ENCODE data around the gene PPP2R2C.

The PPP2R2C gene

DNA sequence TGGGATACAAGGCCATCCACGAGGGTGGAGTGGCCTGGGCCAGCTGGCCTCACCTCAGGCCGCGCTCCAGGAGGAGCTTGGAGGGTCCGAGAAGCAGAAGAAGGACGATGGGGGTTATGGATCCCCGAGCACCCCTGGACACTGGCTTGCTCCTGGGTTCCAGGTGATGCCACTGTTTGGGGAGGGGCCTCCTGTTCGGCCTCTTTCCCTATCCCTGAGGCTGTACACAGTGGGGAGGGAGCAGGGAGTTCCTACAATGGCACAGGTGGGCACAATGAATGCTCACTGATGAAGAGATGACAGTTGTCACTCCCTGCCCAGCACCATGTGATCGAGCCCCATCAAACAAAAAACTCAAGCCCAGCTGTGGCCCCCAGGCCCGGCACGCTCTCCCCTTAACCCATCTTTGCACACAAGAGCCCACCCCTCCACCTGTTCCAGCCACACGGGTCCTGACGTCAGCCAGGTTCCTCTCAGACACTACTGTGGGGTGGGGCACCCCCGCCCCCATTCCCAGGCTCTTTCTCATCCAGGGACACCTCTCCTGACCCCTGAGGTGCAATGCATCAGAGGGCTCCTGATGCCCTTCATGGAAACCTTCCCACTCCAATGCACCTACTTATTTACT is 132.5 kb downstream of the PPP2R2C start:
- no peak for DNase-seq

DNA sequence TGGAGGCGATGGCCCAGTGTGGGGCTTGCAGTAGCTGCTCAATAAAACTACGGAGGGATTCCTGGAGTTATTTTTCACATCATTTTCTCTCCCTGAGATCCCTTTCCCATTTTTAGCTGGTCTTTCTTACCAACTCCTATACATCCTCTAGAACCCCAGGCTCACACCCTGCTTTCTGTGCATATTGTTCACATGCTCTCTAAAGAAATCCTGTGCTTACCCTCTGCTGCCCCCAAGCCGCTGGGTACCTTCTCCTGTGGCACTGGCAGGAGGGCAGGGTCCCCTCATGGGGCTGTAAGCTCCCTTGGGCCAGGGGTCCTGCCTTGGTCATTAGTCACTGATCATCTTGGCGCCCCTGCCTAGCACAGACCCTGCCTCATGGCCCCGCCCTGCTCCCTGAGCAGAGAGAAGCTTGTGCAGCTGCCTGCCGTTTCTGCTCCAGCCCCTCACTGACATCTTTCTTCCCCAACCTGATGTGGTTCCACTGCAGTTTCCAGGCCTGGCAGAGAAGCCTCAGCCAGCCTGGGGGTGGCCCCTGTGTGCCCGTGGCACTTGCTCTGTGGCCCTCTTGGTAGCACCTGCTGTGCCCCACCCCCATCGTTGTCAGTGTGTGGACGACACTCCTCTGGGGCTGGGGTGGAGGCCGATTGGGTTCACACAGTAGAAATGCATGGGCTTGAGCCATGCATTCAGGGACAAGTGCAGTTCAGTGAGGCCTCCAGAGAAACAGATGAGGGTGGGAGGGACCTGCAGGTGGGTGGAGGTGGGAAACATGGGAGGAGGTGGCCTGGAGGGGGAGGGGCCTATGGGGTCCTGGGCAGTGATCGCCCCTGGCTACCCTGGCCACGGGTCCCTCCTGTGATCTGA is 133.2 kb downstream of the PPP2R2C start:
- no peak for DNase-seq

DNA sequence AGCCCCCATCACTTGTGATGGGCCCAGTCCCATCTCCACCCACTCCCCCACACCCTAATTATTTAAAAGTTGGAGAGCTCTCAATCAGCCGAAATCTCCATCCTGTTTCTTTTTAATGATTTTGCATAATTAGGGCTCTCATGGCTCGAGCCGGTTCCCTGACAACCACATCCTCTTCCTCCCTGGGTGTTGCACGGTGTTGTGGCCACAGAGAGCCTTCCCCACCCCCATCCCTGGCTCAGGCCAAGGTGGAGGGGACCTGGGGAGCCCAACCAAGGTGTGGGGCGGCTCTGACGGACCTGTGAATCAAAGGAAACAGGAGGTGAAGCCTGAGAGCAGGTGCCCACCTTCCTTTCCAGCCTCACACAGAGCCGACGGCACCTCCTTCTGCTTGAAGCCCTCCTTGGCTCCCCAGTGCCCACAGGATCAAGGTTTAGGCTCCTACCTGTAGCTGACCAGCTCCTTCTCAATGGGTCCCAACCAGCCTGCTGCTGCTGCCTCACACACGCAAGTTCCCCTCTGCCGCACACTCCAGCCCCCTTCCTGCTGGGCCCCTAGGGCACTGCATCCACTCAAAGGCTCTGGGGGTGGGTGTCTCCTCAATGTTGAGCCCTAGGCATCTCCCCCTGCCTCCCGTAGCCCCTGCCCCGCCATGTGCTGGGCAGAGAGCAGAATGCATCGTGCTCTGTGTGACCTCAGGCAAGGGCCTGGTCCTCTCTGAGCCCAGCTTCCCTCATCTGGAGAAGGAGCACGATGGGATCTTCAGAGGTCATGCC is 134.1 kb downstream of the PPP2R2C start:
- DNase-seq = no peak

DNA sequence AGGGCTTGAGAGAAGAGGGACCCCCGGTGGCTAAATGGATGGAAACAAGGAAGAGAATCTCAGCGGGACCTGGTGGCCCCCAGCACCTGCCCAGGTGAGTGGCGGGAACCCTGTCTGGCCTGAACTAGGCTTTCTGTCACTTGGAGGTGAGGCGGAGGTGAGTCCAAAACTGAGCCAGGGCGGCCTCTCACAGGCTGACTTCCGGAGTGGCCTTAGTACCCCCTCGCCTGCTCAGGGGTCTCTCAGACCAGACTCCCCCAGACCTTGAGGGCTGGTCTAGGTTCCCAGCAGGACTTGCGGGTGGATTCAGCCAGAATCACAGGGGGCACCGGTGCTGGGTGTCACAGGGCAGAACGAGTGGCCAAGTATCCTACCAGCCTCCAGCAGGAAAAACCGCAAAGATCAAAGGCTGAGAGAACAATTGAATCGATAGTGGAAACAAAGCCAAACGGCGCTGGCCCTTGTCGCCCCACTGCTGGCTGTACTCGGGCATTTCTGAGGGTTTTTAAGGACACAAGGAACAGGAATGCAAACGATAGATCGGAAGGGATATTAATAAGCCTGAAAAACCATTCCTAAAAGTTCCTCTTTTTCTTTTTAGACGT is 135.0 kb downstream of the PPP2R2C start:
- DNase-seq = no peak

DNA sequence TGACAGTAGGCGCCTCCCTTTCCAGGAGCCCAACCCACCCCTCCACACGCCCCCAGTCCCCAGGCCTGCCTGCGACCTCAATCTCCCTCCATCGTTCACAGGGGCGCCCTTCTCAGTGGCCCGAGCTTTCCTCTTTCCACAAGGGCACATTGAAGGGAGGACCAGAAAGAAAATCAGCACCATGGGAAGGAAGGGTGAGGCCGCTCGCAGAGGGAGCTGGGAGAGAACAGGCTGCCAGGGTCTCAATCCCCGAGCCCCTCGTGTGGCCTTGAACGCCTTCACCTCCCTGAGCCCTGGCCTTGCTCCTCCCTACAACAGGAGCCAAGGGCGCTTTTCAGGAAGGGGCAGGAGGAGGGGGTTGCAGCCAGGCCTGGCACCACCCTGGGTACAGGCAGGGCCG is 136.2 kb downstream of the PPP2R2C start:
- no peak for DNase-seq

DNA sequence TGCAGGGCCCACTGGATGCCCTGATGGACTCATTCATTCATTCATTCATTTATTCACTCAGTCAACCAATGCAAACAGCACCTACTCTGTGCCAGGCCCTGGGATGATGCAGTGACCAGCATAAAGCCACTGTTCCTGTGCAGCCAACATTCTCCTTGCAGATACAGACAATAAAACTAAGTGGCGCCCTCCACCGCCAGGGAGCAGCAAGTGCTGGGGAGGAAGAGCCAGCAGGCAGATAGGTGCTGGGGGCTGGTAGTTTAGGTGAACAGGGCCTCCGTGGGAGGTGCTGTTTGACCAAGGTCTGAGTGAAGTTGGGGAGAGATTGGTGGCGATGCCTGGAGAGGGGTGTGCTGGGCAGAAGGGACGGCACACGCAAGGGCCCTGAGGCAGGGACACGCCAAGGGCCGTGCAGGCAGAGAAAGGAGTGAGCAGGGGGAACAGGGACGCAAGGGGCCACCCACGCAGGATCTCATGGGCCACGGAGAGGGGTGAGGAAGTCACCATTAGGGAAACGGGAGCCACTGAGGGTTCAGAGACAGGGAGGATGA is 137.3 kb downstream of the PPP2R2C start:
- DNase-seq = no peak

DNA sequence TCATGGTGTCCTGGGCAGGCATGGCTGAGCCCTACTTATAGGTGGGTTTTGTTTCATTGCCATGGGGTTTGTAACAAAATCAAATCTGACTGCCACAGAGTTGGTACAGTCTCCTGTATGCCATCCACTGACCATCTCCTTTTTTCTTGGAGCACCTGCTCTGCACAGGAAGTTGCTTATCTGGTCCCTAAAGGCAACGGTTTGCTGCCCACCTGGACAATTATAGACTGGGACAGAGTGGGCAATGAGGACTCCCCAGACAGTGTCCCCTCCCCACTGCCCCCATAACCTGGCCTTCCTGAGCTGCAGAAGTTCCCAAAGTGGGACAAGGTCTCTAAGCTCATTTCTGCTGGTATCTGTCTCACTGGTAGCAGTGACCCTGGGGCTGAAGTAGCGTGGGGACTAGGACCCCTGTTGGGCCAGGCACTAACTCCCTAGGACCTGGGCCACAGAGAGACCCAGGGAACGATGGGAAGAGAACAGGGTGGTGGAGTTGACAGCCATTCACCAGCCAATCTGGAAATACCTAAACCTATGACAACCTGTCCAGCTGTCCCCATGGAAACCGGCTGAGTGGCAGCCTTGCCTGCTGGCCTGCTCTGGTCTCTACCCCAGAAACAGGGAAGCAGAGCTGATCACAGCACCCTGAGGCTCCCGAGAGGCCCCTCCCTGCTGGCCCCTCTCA is 138.1 kb downstream of the PPP2R2C start:
- DNase-seq = no peak

DNA sequence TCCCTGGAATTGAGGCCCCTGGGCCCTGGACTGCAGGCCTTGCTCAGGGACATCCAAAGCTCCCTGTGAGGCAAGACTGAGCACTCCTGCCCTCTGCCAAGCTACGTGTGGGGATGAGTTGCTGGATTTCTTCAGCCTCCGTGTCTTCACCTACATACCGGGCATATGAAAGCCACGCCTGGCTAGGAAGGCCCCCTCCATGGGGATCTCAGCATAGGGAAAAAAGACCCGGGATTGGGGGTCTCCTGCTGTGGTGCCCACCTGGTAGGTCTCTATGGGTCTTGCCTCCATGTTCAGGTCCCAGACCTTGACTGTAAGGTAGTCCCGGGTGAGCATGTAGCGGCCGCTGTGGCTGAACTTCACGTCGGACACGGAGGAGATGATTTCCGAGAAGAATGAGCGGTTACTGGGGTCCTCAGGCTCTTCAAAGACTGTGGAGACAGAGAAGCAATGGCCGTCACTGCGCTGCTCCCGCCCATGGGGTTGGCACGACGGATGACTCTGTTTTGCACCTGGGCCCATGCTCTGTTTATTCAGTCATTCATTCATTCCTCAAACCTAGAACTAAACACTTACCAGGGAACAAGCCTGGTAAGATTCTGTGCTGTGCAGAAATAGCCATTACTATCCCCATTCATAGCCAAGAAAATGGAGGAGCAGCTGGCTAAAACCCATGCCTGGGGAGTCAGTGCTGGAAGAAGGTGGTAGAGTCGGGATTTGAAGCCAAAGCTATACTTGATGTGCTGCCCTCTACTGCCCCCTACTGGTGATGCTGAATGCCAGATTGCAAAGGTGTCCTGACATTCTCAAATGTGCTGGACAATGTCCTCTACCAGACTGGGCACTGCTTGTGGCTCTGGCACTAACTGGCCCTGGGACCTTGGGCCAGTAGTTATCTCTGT is 138.9 kb downstream of the PPP2R2C start:
- DNase-seq = no peak

DNA sequence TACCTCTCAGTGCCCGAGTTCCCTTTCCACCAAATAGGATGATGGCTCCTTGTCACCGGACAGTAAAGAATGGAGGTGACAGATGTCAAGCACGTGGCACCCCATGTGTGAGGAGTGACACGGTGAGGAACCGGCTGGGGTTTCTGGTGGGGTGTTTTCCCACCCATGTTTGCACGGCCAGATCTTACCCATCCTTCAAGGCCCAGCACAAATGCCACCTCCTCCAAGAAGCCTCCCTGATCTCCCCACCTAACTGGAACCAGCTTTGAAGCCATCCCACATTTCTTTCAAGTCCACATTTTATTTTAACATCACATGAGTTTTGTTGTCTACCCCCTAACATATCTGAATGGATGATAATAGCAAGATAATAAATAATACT is 139.8 kb downstream of the PPP2R2C start:
- no peak for DNase-seq

DNA sequence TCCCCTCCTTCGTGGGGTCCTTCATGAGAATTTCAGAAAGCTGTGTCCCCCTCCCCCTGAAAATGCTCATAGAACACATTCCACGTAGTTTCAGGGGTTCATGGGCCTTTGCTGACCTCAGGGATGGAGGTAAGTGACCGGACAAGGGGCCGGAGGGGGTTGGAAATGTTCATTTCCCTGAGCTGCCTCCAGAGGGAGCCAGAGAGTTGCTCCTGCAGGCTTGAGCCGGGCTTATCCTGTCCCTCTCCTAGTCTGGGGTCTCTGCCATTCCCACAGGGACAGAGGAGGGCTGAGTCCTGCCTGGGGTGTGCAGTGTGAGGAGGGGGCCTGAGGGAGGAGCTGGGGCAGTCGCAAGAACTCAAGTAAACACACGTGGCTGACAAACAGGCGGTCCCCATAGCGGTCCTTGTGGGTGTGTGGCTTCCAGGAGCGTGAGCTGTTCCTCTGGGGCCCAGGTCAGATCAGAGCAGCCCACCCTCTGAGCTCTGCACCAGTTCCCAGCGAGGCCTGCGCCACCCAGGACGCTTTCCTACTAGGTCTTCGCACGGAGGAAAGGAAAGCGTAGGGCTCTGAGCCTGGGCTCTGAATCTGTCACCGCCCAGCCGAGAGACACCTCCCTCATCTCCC is 140.3 kb downstream of the PPP2R2C start:
- DNase-seq = no peak

DNA sequence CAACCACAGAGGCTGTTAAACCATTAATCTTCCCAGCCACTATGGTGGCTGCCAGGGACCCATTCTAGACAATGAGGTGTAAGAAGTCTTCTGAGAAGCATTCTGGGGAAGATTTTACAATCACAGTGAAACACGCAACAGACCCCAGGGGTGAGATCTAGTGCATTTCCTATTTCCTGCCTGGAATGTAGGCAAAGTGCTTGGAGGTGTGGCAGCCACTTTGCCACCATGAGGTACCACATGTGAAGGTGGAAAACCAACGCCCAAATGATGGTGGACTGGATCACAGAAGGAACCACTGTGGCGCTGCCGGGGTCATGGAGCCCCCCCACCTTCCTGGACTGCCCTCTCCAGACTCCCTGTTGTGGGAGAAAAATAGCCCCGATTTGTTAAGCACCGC is 140.9 kb downstream of the PPP2R2C start:
- DNase-seq = no peak

DNA sequence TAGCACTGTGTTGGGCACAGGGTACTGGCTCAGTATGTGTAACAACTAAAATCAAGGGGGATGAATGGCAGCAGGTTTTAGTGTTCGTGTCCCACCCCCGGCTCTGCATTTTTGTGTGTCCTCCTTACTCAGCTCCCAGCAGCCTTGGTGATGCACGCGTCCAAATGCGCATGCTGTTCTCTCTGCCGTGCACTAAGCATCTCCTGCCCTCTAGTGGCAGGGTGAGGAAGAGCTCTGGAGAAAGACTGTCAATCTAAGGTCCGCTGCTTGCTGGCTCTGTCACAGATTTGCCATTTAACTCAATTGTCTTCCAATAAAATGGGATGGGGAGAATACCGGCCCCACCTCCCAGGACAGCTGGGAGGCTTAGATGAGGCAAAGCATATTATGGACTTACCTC is 141.4 kb downstream of the PPP2R2C start:
- no peak for DNase-seq

DNA sequence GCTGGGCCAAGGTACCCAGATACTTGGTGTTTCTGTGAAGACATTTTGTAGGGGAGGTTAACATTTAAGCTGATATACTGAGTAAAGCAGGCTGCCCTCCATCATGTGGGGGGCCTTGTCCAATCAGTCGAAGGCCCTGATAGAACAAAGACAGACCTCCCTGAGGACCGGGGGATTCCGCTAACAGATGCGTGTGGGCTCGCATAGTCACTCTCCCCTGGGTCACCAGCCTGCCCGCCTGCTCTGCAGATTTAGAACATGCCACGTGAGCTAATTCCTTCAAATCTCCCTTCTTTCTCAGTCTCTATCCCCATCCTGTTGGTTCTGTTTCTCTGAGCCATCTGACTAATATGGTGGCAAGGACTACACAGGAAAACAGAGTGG is 142.0 kb downstream of the PPP2R2C start:
- no peak for DNase-seq

DNA sequence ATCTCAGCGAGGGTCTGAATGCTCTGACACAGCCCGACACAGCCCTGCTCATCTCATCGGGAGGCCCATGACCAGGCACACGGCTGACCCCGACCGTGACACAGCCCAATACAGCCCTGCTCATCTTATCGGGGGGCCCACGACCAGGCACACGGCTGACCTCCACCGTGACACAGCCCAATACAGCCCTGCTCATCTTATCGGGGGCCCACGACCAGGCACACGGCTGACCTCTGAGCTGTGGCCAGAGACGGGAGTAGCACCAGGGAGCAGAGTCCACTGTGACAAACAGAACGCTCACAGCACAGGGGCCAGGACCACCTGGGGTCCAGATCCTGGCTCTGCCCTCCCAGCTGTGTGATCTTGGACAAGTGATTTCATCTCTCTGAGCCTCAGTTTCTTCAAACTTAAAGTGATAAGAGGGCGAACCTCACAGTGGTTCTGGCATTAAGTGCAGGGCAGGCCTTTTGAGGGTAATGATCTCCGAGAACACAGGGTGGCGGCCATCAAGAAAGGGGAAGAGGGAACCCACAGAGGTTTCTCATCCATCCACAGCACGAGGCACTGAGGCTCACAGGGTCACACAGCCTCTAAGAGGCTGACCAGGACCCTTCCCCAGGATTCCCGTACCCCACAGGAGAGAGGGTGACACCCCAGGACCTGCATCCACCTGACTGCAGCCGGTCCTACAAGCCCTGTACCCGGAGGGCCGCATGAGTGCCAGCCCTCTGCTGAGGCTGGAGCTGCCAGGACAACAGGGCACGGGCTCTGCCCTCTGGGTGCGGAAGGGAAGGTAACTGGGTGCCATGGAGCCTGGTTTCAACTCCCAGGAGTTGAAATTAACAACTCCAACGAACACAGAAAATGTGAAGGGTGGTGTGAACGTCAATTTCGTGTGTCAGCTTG is 142.7 kb downstream of the PPP2R2C start:
- DNase-seq = no peak

DNA sequence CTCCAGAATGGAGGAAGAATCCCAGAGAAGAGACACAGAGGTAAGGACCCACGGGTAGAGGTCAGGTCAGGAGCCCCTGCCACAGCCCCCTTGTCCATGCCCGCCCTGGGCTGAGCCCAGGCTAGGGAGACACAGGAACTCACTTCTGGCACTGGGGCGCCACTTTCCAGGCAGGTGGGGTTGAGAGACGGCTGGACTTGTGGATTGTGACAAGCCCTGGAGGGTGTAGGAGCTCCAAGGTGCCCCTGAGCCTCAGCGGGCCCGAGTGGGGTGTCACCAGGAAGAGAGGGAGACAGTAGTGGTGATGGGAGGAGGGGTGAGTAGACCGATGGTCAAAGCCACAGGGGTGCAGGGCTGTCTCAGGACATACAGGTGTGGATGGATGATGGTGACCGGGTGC is 143.9 kb downstream of the PPP2R2C start:
- no peak for DNase-seq

DNA sequence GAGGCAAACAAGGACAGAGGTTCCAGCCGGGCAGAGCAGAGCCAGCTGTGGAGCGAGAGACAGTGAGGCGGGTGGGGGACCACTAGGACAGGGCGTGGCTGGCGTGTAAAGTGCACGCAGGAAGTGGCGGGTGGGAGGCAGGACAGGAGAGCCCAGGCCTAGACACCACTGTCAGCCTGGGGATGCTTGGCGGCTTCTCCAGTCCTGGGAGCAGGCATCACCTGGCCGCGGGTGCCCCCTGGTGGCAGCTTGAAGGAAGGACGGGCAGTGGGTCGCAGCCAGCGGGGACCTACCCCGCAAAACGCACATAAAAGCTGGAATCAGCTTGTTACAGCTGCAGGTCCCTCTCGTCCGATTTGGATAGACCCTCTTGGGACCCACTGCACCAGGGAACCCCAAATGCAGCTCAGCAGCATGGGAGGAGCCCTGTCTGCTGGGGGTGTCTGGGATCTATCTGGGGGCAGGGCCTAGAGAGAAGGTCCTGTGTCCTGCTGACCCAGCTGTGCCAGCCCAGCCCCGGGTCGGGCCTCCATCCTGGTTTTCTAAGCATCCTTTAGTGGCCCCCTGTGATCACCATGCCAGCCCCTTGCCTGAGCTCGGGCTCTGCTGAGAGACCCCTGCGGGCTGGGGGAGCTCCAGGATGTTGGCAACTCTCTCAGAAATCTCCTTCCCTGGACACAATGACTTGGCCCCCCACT is 145.0 kb downstream of the PPP2R2C start:
- DNase-seq = peak; percentile 42 to 70 (median 66)

DNA sequence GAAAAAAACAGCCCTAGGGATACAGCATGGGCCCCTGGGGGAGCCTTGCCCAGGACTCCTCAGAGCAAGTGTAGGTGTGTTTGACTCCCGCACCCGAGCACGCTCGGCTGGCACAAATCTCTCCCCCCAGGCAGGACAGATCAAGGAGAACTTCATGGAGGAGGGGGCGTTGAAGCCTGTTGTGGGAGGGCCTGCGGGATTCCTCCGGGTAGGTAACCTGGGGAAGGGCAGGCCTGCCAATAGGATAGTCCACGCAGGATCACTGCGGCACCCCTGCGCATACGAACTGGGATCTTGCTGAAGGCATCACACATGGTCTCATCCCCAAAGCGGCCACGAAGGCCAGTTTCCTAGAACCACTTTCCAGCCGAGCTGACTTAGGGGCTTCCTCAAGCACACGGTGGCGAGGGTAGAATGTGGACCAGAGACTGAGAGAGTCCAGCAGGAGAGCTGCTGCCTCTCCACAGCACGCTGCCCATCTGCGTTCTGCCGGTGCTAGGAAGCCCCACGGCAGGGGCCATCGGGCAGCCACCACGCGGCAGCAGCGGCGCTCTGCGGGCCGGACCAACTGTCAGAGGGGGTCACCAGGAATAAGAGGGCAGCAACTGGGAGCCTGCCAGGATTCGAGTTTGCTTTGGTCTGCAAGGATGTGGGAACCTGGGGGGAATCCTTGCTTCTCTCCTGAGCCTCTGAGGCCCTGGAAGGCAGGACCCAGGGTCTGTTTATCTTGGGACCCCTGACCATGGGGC is 145.9 kb downstream of the PPP2R2C start:
- no peak for DNase-seq

DNA sequence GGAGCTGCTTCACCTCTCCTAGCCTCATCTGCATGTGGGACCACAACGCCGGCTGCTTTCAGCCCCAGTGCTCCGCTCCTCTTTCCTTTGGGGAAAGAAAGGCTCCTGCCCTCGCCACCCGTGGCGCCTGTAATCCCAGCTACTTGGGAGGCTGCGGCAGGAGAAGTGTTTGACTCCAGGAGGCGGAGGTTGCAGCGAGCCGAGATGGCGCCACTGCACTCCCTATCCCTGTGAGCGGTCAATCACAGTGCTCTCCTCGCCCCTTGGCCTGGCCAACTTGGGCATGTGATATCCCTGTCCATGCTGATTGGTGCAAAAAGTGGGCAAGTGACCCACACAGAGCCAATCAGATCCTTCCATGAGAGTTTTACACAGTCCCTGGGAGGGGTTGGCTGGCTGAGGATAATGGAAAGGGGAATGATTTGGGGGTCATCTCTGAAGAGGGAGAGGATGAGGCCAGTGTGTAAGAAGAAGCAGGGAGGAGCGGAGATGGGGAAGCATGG is 146.6 kb downstream of the PPP2R2C start:
- no peak for DNase-seq
